WERI-Rb-1 (cell line): ENCODE measurements around the gene ZNF846.
"Not testable (repeated sequence)": the region's sequence is repeated elsewhere in the genome, so short reads cannot be mapped to it uniquely, and the experiment has no call there.

Experiments
- DNase-seq: peaks from one replicate; pipeline ENCODE4 v3.0.0-alpha.2; 2020
- H3K27ac ChIP-seq: fragments of 250-450 bp; sonication (Bioruptor Pico); 2 replicates; pipeline ENCODE4 v1.5.1; 2020; ENCODE audit warnings: mild to moderate bottlenecking, moderate library complexity
- H3K27me3 ChIP-seq: fragments of 250-450 bp; sonication (Bioruptor Pico); 2 replicates; pipeline ENCODE4 v1.5.1; 2021; ENCODE audit warnings: mild to moderate bottlenecking, low read depth, moderate library complexity; ENCODE audit not compliant: insufficient read depth, severe bottlenecking
- H3K36me3 ChIP-seq: fragments of 250-450 bp; sonication (Bioruptor Pico); 2 replicates; pipeline ENCODE4 v1.5.1; 2020; ENCODE audit warnings: mild to moderate bottlenecking, moderate library complexity
- H3K4me3 ChIP-seq: 2 replicates; pipeline ENCODE4 v1.5.1; 2011; ENCODE audit warnings: low read depth, mild to moderate bottlenecking, control low read depth, low read length
- H3K9me3 ChIP-seq: fragments of 250-450 bp; sonication (Bioruptor Pico); 2 replicates; pipeline ENCODE4 v1.5.1; 2021; ENCODE audit warnings: mild to moderate bottlenecking, moderate library complexity; ENCODE audit not compliant: severe bottlenecking
- TF ChIP-seq, protein P1 (sequence below): IDR thresholded peaks from 2 replicates; pipeline ENCODE4 v1.5.1; 2011; ENCODE audit warnings: low read depth, mild to moderate bottlenecking, control low read depth, inconsistent platforms, low read length

The ZNF846 gene

GRCh38 chr19:9786342-9786741 is 17.8 kb upstream of the ZNF846 start:
- no peaks in the 10 kb centered on the region for H3K36me3 ChIP-seq
- H3K9me3 ChIP-seq, result no peaks in the 10 kb centered on the region
- H3K27me3 ChIP-seq, result no peaks in the 10 kb centered on the region
- peak overlapping the region; percentile 67 for H3K4me3 ChIP-seq
- DNase-seq, result no peak
- H3K27ac ChIP-seq, result peak overlapping the region; percentile 97
- TF ChIP-seq, protein P1, sequence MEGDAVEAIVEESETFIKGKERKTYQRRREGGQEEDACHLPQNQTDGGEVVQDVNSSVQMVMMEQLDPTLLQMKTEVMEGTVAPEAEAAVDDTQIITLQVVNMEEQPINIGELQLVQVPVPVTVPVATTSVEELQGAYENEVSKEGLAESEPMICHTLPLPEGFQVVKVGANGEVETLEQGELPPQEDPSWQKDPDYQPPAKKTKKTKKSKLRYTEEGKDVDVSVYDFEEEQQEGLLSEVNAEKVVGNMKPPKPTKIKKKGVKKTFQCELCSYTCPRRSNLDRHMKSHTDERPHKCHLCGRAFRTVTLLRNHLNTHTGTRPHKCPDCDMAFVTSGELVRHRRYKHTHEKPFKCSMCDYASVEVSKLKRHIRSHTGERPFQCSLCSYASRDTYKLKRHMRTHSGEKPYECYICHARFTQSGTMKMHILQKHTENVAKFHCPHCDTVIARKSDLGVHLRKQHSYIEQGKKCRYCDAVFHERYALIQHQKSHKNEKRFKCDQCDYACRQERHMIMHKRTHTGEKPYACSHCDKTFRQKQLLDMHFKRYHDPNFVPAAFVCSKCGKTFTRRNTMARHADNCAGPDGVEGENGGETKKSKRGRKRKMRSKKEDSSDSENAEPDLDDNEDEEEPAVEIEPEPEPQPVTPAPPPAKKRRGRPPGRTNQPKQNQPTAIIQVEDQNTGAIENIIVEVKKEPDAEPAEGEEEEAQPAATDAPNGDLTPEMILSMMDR, result no peak

GRCh38 chr19:9785367-9786331 is 17.1 kb upstream of the ZNF846 start:
- TF ChIP-seq, protein P1, result no peak
- DNase-seq, result peak; percentile 99
- H3K9me3 ChIP-seq, result no peaks in the 10 kb centered on the region
- H3K4me3 ChIP-seq, result peak overlapping the region; percentile 67
- H3K36me3 ChIP-seq, result no peaks in the 10 kb centered on the region
- peak overlapping the region; percentile 97 for H3K27ac ChIP-seq
- no peaks in the 10 kb centered on the region for H3K27me3 ChIP-seq

DNA sequence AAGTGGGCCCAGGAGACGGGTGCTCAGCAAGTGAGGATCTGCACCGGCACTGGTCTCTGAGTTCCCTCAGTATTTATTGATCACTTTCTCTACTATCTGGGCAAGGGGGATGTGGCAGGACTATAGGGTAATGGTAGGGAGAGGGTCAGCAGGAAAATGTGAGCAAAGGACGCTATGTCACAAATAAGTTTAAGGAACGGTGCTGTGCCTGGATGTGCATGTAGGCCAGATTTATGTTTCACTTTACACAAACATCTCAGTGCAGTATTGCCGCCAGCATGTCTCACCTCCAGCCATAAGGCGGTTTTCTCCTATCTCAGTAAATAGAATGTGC is 15.6 kb upstream of the ZNF846 start:
- Histone ChIP-seq H3K4me3 (peak overlapping the region; percentile 56), H3K27ac (peak overlapping the region; percentile 91)
- H3K27me3 ChIP-seq, H3K36me3 ChIP-seq, H3K9me3 ChIP-seq, DNase-seq: not testable (repeated sequence)

- Histone ChIP-seq H3K27me3 (no peaks in the 10 kb centered on the region), H3K36me3 (no peaks in the 10 kb centered on the region), H3K9me3 (no peaks in the 10 kb centered on the region), H3K27ac (no peak overlapping the region), H3K4me3 (no peak overlapping the region)
- TF ChIP-seq, protein P1, result no peak
- no peak for DNase-seq
Measured at GRCh38 chr19:9782338-9782737, 13.8 kb upstream of the ZNF846 start.

GRCh38 chr19:9757544-9758501 is 10.7 kb downstream of the ZNF846 start:
- TF ChIP-seq, protein P1, result no peak
- Histone ChIP-seq H3K9me3 (peaks cover 14% of the 10 kb centered on the region), H3K36me3 (peaks cover 47% of the 10 kb centered on the region), H3K4me3 (no peak overlapping the region), H3K27me3 (no peaks in the 10 kb centered on the region), H3K27ac (no peak overlapping the region)
- no peak for DNase-seq
